ENCODE results near the gene NELL1.

DNA sequence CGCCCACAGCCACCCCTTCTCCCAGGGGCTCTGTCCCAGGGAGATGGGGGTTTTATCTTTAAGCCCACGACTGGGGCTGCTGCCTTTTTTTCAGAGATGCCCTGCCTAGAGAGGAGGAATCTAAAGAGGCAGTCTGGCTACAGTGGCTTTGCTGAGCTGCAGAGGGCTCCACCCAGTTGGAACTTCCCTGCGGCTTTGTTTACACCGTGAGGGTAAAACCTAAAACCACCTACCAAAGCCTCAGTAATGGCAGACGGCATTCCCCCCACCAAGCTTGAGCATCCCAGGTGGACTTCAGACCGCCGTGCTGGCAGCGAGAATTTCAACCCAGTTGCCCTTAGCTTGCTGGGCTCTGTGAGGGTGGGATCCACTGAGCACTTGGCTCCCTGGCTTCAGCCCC is 535.8 kb downstream of the NELL1 start:
- TF ChIP-seq, protein P1, sequence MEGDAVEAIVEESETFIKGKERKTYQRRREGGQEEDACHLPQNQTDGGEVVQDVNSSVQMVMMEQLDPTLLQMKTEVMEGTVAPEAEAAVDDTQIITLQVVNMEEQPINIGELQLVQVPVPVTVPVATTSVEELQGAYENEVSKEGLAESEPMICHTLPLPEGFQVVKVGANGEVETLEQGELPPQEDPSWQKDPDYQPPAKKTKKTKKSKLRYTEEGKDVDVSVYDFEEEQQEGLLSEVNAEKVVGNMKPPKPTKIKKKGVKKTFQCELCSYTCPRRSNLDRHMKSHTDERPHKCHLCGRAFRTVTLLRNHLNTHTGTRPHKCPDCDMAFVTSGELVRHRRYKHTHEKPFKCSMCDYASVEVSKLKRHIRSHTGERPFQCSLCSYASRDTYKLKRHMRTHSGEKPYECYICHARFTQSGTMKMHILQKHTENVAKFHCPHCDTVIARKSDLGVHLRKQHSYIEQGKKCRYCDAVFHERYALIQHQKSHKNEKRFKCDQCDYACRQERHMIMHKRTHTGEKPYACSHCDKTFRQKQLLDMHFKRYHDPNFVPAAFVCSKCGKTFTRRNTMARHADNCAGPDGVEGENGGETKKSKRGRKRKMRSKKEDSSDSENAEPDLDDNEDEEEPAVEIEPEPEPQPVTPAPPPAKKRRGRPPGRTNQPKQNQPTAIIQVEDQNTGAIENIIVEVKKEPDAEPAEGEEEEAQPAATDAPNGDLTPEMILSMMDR (IDR thresholded peaks at IDR 0.05): no peak
- TF ChIP-seq EZH2phosphoT487 (IDR thresholded peaks at IDR 0.05) (no peak), EZH2 (IDR thresholded peaks at IDR 0.05) (no peak)

Data from neural progenitor cell (in vitro differentiated cells).